ENCODE data around the gene PITPNC1. TPM values are rescaled to one million over a fixed set of nuclear protein-coding genes. Genes with fewer than 3 reads are reported as not detected.

The PITPNC1 gene
- total RNA-seq, 1 experiment from 2014 or later, result 23.1 TPM

DNA sequence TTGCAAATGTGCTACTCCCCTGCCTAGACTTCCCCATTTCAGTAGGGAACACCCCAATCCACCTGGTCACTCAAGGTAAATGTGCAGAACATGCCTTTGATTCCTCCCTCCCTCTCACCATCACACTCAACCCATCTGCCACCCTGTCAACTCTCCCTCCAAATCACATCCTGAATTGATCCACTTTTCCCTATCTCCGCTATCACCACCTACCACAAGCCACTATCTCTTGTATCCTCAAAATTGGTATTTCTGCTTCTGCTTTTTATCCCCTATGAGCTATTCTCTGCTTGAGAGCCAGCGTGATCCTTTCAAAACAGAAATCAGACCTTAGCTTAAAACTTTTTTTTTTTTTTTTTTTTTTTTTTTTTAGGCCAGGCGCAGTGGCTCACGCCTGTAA is 335.3 kb downstream of the PITPNC1 start:
- Histone ChIP-seq H3F3A (ENCODE audit: low read length, unreplicated experiment) (no peaks in the 10 kb centered on the region), H3K36me3 (ENCODE audit: low read depth, low read length) (no peaks in the 10 kb centered on the region), H3K27ac (ENCODE audit: low read length) (no peak overlapping the region), H2AFZ (ENCODE audit: low read length) (no peak overlapping the region), H3K9me2 (replicated peaks; ENCODE audit: low read length) (no peaks in the 10 kb centered on the region), H3K79me2 (ENCODE audit: low read length) (peaks cover 6% of the 10 kb centered on the region; the same call in 1 of the 2 replicates), H3K4me2 (ENCODE audit: low read length) (no peak overlapping the region), H4K20me1 (ENCODE audit: low read length) (no peaks in the 10 kb centered on the region), H3K9me3 (ENCODE audit: low read length) (no peaks in the 10 kb centered on the region), H3K4me1 (ENCODE audit: insufficient read depth, low read length) (peaks cover 8% of the 10 kb centered on the region; the same call in 1 of the 2 replicates), H3K27me3 (ENCODE audit: low read length) (no peaks in the 10 kb centered on the region), H3K4me3 (ENCODE audit: low read length) (no peak overlapping the region), H3K9ac (ENCODE audit: low read length) (no peak overlapping the region)
- TF ChIP-seq, protein P1, sequence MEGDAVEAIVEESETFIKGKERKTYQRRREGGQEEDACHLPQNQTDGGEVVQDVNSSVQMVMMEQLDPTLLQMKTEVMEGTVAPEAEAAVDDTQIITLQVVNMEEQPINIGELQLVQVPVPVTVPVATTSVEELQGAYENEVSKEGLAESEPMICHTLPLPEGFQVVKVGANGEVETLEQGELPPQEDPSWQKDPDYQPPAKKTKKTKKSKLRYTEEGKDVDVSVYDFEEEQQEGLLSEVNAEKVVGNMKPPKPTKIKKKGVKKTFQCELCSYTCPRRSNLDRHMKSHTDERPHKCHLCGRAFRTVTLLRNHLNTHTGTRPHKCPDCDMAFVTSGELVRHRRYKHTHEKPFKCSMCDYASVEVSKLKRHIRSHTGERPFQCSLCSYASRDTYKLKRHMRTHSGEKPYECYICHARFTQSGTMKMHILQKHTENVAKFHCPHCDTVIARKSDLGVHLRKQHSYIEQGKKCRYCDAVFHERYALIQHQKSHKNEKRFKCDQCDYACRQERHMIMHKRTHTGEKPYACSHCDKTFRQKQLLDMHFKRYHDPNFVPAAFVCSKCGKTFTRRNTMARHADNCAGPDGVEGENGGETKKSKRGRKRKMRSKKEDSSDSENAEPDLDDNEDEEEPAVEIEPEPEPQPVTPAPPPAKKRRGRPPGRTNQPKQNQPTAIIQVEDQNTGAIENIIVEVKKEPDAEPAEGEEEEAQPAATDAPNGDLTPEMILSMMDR (conservative IDR thresholded peaks at IDR 0.05; ENCODE audit: low read depth, low read length), result no peak
- TF ChIP-seq EZH2phosphoT487 (IDR thresholded peaks at IDR 0.05; ENCODE audit: borderline replicate concordance, low read length) (no peak), EZH2 (IDR thresholded peaks at IDR 0.05; ENCODE audit: low read length, unreplicated experiment) (no peak)
- ATAC-seq, result no peak
- intact Hi-C loops (cut with micrococcal nuclease), result no loop called here
- DNase-seq, result no peak
- BruUV-seq (replicated peaks), result no TSS peak
- POLR2A ChIA-PET (ENCODE audit: unreplicated experiment), result no interaction called here
- CTCF ChIA-PET, result interaction anchor here (0.6 kb wide), 1 partner anchor 976 kb away, joined by 5 read pairs; no protein-coding TSS in a partner anchor

DNA sequence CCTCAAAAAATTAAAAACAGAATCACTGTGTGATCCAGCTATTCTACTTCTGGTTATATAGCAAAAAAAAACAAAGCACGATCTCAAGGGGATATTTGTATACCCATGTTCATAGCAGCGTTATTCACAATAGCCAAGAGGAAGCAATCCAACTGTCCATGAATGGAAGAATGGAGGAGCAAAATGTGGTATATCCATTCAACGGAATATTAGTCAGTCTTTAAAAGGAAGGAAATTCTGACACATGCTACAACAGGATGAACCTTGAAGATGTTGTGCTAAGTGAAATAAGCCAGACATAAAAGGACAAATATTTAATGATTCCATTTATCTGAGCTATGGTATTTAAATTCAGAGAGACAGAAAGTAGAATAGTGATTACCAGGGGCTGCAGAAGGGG is 336.1 kb downstream of the PITPNC1 start:
- no TSS peak for BruUV-seq (replicated peaks)
- no peaks in the 10 kb centered on the region for H3K9me2 ChIP-seq (replicated peaks; ENCODE audit: low read length)
- no peak overlapping the region for H3K9ac ChIP-seq (ENCODE audit: low read length)
- peaks cover 8% of the 10 kb centered on the region; the same call in 1 of the 2 replicates for H3K4me1 ChIP-seq (ENCODE audit: insufficient read depth, low read length)
- H2AFZ ChIP-seq (ENCODE audit: low read length), result no peak overlapping the region
- ChIA-PET CTCF (no interaction called here), POLR2A (ENCODE audit: unreplicated experiment) (no interaction called here)
- H3K36me3 ChIP-seq (ENCODE audit: low read depth, low read length), result no peaks in the 10 kb centered on the region
- intact Hi-C loops (cut with micrococcal nuclease), result no loop called here
- H4K20me1 ChIP-seq (ENCODE audit: low read length), result no peaks in the 10 kb centered on the region
- no peaks in the 10 kb centered on the region for H3K27me3 ChIP-seq (ENCODE audit: low read length)
- H3K4me3 ChIP-seq (ENCODE audit: low read length), result no peak overlapping the region
- no peak for DNase-seq
- TF ChIP-seq, protein P1 (conservative IDR thresholded peaks at IDR 0.05; ENCODE audit: low read depth, low read length), result no peak
- H3K4me2 ChIP-seq (ENCODE audit: low read length), result no peak overlapping the region
- H3K27ac ChIP-seq (ENCODE audit: low read length), result no peak overlapping the region
- no peaks in the 10 kb centered on the region for H3K9me3 ChIP-seq (ENCODE audit: low read length)
- no peak for ATAC-seq
- peaks cover 11% of the 10 kb centered on the region for H3K79me2 ChIP-seq (ENCODE audit: low read length)
- no peaks in the 10 kb centered on the region for H3F3A ChIP-seq (ENCODE audit: low read length, unreplicated experiment)

DNA sequence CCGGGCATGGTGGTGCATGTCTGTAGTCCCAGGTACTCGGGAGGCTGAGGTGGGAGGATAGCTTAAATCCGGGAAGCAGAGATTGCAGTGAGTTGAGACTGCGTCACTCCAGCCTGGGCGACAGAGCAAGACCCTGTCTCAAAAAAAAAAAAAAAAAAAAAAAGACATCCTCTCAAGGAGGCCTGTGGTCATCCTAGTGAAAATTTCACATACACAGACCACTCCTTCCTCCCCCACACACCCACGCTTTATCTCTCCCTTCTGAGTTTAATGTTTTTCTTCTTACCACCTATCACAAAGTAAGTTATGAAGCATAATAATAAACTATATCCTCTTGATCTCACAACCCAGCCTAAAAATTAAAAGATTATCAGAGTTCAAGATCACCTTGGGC is 339.3 kb downstream of the PITPNC1 start:
- CTCF ChIA-PET, result no interaction called here

More for the DNA sequence above, 339.3 kb downstream of the PITPNC1 start:
- Histone ChIP-seq H3K4me1 (ENCODE audit: insufficient read depth, low read length) (peaks cover 22% of the 10 kb centered on the region), H2AFZ (ENCODE audit: low read length) (no peak overlapping the region), H3K4me2 (ENCODE audit: low read length) (peak overlapping the region; percentile 91), H3K36me3 (ENCODE audit: low read depth, low read length) (peaks cover 15% of the 10 kb centered on the region), H3K9ac (ENCODE audit: low read length) (peak overlapping the region; percentile 99; the same call in 1 of the 2 replicates), H3F3A (ENCODE audit: low read length, unreplicated experiment) (no peaks in the 10 kb centered on the region), H3K9me3 (ENCODE audit: low read length) (no peaks in the 10 kb centered on the region), H4K20me1 (ENCODE audit: low read length) (peaks cover 20% of the 10 kb centered on the region), H3K27me3 (ENCODE audit: low read length) (no peaks in the 10 kb centered on the region), H3K9me2 (replicated peaks; ENCODE audit: low read length) (no peaks in the 10 kb centered on the region), H3K27ac (ENCODE audit: low read length) (no peak overlapping the region), H3K4me3 (ENCODE audit: low read length) (peak overlapping the region; percentile 93; the same call in 1 of the 2 replicates), H3K79me2 (ENCODE audit: low read length) (peaks cover 43% of the 10 kb centered on the region)
- no TSS peak for BruUV-seq (replicated peaks)
- DNase-seq, result no peak
- POLR2A ChIA-PET (ENCODE audit: unreplicated experiment), result no interaction called here
- TF ChIP-seq EZH2 (IDR thresholded peaks at IDR 0.05; ENCODE audit: low read length, unreplicated experiment) (no peak), EZH2phosphoT487 (IDR thresholded peaks at IDR 0.05; ENCODE audit: borderline replicate concordance, low read length) (no peak)
- TF ChIP-seq, protein P1 (conservative IDR thresholded peaks at IDR 0.05; ENCODE audit: low read depth, low read length), result no peak
- intact Hi-C loops (cut with micrococcal nuclease), result loop anchor here (5.0 kb wide), 1 partner anchor 106 kb away; no protein-coding TSS in a partner anchor
- no peak for ATAC-seq

Data from PC-3 (cell line).